NCI-H1694 (cell line): Measurements from ENCODE around the gene LGR6.

ENCODE experiments used
- DNase-seq: peaks from one replicate; lab custom pipeline; 2025; lab: John Stamatoyannopoulos, UW

Gene LGR6

DNA sequence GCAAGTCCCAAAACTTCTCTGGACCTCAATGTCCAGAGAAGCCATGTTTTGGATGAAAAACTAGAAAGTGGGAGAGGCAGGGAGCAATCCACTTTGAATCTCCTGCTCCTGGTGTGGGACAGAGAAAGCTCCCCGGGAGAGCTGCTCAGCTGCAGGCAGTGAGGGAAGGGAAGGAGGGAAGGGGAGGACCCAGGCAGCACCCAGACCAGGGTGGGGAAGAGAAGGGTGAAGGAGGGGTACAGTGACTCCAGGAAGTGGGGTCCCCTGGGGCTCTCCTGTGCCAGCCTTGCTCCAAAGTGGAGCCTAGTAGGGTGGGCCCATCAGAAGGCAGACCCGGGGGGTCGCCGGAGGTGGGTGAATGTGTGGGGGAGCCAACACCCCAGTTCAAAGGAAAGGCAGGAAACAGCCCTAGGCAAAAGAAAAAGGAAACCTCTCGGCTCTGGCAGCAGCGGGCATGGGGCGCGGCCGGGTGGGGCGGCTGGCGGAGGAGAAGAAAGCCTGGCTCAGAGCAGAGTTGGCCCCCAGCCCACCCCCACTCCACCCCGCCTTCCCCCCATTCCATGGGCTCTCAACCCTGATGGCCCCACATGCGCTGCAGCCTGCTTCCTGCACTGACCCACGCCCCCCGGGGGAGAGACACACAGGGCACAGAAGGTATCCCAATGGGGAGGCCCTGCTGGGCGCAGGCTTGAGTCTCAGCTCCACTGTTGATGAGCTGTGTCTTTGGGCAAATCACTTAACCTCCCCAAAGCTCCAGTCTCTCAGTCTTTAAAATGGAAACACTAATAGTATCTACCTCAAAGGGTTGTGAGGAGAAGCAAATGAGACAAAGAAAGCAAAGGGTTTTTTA is 5.7 kb downstream of the LGR6 start:
- no peak for DNase-seq

DNA sequence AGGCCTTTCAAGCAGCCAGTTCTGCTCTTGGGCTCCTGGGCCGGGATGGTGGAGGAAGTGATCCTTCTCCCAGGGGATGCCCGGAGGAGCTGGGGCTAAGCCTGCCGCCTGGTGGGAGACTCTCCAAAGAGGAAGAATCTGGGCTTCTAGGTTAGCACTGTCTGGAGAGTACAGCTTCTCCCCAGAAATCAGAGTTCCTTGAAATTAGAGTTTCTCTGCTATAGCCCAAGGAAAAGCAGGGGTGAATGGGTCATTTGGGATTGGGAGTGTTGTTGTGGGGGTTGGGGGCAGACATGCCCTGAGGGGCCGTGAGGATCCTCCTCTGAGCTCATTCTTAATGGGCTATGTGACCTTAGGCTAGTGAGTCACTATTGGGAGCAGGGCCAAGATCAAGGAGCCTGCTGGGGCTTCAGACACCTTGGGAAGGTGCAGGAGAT is 6.5 kb downstream of the LGR6 start:
- DNase-seq: no peak

DNA sequence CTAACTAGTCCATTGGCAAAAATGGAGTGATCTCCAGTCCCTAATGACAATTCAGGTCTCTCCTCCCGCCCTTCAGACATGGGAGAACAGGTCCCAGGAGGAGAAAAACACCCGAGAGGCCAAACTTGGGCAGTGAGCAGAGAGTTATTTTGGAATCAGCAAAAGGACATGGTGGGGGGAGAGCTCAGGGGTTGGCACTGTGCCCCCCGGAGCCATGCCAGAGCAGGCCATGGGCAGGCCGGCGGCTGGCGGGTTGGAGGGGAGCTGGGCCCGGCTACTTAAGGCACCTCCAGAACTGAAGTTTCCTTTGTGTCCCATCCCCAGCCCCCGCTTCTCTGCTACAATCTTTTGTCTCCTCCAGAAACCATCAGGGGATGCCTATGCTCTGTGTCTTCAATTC is 7.1 kb downstream of the LGR6 start:
- DNase-seq: no peak

DNA sequence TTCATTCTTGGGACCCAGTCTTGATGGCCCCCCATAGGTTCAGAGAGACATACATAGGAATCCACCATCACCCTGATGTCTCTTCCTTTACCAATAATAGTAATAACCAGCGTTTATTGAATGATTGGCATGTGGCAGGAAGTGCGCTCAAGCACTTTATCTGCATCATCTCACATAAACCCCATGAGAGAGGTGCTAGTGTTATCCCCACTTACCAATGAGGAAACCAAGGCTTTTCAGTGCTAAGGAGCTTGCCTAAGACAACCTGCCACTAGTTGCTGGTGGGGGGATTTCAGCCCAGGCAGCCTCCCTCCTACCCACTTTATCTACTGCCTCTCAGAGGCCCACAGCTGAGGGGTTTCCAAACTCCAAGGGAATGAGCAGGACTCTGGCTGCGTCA is 7.7 kb downstream of the LGR6 start:
- DNase-seq: no peak

- no peak for DNase-seq
These were observed 8.4 kb downstream of the LGR6 start for GRCh38 chr1:202201971-202202370.

DNA sequence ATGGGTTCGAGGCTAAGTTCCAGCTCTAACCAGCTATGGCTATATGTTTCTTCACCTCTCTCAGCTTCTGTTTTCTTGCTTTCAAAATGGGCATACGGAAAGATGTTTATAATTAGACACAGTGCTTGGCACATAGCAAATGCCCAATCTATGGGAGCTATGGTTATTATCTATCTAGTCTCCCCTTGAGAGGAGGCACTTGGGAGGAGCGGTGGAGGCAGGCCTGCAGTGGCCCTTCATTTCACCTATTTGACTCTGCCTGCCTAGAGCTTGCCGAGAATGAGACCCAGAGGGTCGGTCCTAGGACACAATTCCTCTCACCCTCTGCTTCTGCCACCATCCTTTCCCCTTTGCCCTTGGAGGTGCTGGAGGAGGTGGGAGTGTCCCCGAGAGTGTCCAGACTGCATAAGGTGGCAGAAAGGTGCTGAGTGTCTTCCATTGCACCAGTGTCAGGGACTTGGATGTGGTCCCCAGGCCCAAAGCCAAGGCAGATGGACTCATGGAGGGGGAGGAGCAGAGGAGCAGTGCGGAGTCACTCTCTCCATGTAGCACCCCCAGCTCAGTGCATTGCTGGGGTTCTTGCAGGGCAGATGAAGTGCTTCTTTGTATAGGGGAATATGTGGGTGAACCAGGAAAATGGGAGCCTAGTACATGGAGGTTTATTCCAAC is 9.0 kb downstream of the LGR6 start:
- DNase-seq: no peak

DNA sequence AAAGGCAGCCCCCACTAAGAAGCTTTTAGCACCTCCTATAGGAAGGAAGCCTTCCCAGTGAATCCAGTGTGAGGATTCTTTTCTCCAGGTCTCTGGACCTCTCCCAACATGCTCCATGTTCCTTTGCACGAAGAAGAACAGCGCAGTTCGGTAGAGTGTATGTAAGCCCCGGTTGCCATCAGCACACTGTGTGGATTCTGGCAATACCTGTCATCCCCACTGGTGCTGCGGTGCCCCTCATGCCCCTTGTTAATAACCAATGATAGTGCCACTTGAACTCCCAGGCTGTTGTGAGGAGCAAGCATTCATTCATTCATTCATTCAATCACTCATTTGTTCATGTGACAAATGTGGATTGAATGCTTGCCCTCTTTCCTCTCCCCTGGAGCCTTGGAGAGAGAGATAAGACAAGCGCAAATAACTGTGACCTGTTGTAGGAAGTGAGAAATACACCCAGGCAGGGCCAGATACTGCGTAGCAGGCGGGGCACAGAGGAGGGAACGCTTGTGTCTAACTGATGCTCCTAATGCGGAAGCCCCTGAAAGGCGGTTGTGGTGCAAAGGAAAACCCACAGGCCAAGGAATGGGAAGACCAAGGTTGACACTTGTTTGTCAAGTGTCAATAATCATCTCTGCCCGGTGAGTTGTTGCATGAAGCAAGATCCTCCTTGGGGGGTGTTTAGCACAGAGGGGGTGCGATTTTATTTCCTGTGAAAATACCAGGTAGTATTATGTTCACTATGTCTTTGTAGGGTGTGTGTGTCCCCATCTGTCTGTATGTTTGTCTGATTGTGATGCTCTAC is 9.8 kb downstream of the LGR6 start:
- DNase-seq: no peak

- no peak for DNase-seq
These were observed 10.5 kb downstream of the LGR6 start for GRCh38 chr1:202204065-202204464.

DNA sequence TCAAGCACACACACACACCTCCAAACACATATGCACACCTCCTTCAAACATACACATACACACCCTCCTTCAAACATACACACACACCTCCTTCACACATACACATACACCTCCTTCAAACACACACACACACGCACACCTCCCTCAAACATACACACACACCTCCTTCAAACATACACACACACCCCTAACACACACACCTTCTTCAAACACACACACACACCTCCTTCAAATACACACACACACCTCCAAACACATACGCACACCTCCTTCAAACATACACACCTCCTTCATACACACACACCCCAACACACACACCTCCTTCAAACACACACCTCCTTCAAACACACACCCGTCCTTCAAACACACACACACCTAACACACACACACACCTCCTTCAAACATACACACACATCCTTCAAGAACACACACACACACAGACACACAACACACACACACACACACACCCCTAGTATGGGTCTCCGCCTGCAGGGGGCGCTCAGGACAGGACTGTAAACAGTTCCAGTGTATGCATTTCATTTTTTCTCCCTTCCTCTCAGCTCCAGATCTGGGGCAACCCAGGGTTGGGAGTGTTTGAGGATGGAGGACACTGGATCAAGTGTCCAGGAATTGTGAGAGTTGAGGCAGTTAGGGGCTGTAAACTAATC is 12.1 kb downstream of the LGR6 start:
- peak; percentile 16 for DNase-seq

DNA sequence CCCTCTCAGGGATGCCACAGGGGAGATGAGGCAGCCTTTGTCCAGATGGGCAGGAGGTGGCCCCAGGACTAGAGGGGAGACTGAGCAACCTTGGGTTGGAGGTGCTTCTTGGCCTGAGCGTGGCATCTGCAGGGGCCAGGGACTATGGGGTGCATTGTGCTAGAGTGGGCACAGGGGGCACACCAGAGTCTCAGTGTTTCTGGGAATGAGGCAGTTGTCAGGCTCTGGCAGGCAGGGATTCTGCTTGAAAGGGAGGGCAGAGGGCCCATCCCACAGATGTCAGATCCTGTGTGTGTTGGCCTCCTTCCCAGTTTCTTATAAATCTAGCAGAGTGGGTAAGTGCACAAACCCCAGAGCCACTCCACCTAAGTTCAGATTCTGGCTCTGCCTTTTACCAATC is 13.7 kb downstream of the LGR6 start:
- DNase-seq: peak; percentile 92

- no peak for DNase-seq
These were observed 14.8 kb downstream of the LGR6 start for GRCh38 chr1:202208351-202208857.

DNA sequence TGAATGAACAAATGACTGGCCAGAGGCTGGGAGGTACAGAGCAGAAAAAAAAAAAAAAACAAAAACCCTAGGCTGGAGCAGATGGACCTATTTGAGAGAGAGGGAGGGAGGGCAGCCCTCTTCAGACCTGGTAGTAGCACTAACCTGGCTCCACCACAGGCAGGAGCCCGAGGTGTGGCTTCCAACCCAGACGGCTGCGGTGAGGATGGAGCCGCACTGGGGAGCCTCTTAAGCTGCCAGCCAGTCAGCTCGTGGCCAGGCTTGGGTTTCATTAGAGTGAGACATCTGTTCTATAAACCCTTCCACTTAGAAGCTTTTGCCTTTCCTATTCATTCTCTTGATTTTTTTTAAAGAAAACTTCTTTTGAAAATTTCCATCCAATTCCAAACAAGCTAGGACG is 16.8 kb downstream of the LGR6 start:
- peak; percentile 90 for DNase-seq

GRCh38 chr1:202210969-202211368 is 17.4 kb downstream of the LGR6 start:
- DNase-seq: no peak

GRCh38 chr1:202212787-202213186 is 19.2 kb downstream of the LGR6 start:
- DNase-seq: no peak

DNA sequence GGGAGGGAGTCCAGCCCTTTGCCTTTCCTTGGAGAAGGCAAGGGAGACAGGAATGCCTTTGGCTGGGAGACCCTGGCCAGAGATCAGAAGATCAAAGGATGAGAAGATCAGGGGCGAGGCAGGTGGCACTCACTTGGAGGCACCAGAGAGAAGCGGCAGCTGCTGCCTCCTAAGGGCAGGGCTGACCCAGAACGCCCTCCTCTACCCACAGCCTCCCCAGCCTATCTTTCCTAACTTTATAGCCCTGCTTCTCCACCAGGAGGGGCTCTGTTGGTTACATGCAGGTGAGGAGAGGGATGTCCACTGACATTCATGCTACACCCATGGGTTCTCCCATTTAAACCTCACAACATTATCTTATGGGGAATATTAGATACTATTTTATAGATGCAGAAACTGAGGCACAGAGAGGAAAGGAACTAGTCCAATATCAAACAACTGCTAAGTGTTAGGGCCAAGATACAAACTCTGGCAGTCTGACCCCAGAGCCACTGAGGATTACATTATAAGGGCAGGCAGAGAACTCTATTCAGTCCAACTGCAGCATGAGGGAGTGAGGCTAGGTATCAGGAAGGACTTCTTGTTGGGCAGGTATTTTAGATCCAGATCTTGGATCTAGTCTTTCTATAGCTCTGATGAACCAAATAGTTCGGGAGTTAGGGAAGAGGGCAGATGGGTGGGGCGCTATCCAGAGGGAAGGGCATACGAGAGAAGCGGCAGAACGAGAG is 19.9 kb downstream of the LGR6 start:
- no peak for DNase-seq

DNA sequence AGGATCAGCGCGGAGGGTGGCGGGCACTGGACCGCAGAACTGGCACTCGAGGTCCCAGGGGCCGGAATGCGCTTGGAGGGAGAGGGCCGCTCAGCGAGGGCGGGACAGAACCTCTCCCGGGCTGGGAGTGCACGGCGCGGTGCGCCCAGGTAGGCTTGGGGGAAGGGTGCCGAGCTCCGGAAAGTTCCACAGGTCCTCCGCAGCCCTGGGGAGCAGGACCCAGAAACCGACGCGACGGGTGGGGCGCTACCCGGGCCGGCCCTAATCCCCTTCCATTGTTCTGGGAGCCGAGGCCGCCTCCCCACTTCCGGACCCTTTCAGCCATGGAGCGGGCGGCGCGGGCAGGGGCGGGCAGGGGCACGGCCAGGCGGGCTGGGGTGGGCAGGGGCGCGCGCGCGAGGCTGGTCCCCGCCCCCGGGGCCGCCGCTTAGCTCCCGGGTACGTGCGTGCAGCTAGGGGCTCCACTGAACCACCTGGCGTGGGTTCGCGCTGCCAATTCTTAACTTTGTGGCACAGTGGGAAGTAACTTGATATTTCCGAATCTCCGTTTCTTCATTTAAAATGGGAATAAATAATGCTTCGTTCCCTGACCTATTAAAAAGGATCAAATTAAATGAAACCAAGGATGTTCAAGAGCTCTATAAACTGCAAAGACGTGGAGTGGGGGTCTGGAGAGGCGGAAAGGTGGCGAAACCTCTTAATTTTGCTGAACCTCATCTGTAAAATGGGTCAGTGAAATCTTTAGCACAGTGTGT is 20.7 kb downstream of the LGR6 start:
- DNase-seq: no peak

GRCh38 chr1:202215472-202216130 is 22.0 kb downstream of the LGR6 start:
- DNase-seq: no peak

GRCh38 chr1:202216691-202217090 is 23.1 kb downstream of the LGR6 start:
- DNase-seq: no peak

DNA sequence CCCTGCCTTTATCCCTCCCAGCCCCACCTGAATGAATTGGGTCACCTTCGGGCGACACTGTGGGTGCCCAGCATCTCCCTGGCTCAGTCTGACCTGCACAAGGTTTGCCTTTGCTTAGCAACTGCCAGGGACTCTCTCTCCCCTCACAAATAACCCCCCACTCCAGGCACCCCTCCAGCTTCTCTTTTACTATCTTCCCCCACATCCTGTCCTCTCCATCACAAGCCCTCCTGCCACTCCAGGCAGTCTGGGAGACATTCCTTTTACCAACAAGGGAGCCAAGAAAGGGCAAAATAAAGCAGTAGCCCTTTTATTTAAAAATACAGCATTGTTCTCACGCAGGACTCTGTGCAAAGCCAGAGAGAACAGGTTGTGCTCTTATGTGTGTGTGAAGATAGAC is 23.9 kb downstream of the LGR6 start:
- DNase-seq: no peak

- no peak for DNase-seq
These were observed 24.4 kb downstream of the LGR6 start for GRCh38 chr1:202217951-202218350.
